ENCODE data around the gene TSEN15. TPM values are rescaled to one million over a fixed set of nuclear protein-coding genes. Genes with fewer than 3 reads are reported as not detected.

The TSEN15 gene
- total RNA-seq, 2 donors from 2014 or later: 24.8 to 29.7 TPM

DNA sequence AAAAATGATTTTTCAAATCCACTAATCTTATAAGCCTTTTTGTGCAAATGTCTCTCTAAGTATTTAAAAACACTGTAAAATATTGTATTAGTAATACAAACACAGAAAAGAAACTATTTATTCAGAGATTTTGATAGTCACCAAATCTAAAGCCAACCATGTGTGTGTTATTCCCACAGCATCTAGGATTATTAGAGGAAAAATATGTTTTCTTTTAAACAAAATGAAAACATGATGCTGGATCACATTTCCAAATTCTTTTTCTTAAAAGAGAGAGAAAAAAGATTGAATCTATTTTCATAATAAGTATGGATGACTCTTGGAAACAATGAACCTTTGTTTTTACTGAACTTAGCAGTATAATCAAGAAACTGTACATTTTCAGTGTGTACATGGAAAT lies 39.3 kb upstream of the TSEN15 start:
- TF ChIP-seq, protein P1, sequence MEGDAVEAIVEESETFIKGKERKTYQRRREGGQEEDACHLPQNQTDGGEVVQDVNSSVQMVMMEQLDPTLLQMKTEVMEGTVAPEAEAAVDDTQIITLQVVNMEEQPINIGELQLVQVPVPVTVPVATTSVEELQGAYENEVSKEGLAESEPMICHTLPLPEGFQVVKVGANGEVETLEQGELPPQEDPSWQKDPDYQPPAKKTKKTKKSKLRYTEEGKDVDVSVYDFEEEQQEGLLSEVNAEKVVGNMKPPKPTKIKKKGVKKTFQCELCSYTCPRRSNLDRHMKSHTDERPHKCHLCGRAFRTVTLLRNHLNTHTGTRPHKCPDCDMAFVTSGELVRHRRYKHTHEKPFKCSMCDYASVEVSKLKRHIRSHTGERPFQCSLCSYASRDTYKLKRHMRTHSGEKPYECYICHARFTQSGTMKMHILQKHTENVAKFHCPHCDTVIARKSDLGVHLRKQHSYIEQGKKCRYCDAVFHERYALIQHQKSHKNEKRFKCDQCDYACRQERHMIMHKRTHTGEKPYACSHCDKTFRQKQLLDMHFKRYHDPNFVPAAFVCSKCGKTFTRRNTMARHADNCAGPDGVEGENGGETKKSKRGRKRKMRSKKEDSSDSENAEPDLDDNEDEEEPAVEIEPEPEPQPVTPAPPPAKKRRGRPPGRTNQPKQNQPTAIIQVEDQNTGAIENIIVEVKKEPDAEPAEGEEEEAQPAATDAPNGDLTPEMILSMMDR (IDR thresholded peaks at IDR 0.05): no peak
- H3K4me1 ChIP-seq (ENCODE audit: control insufficient read depth in 1 of 2, low read depth in 2 of 2): no peaks in the 10 kb centered on the region
- H3K4me3 ChIP-seq: no peak overlapping the region
- no peak for DNase-seq (ENCODE audit: low spot score)
- no peaks in the 10 kb centered on the region for H3K36me3 ChIP-seq
- H3K27ac ChIP-seq: no peak overlapping the region
- no peaks in the 10 kb centered on the region for H3K9me3 ChIP-seq
- H3K27me3 ChIP-seq (replicated peaks; ENCODE audit: insufficient read depth): no peaks in the 10 kb centered on the region
- no peak for ATAC-seq (ENCODE audit: insufficient number of reproducible peaks, low FRiP score, low read depth)

DNA sequence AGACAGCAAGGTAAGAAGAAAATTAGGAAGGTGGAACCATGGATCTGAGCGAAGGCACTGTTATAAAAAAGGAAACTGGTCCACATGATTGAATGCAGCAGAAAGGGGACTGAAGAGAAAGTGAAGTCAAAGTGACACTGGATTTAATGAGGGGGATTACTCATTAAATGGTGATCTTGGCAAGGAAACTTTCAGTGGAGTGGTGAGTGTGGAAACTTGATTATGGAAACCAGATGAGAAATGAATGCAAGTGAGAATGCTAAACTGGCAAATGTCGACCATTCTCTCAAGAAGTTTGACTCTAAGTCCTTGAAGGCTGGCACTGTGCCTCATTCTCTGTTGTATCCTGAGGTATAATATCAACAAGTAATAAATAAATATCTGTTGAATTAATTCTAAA lies 37.3 kb upstream of the TSEN15 start:
- DNase-seq (ENCODE audit: low spot score): no peak
- Histone ChIP-seq H3K4me3 (no peak overlapping the region), H3K27me3 (replicated peaks; ENCODE audit: insufficient read depth) (no peaks in the 10 kb centered on the region), H3K27ac (no peak overlapping the region), H3K36me3 (no peaks in the 10 kb centered on the region), H3K4me1 (ENCODE audit: control insufficient read depth in 1 of 2, low read depth in 2 of 2) (no peaks in the 10 kb centered on the region), H3K9me3 (no peaks in the 10 kb centered on the region)
- ATAC-seq (ENCODE audit: insufficient number of reproducible peaks, low FRiP score, low read depth): no peak
- TF ChIP-seq, protein P1 (IDR thresholded peaks at IDR 0.05): no peak

DNA sequence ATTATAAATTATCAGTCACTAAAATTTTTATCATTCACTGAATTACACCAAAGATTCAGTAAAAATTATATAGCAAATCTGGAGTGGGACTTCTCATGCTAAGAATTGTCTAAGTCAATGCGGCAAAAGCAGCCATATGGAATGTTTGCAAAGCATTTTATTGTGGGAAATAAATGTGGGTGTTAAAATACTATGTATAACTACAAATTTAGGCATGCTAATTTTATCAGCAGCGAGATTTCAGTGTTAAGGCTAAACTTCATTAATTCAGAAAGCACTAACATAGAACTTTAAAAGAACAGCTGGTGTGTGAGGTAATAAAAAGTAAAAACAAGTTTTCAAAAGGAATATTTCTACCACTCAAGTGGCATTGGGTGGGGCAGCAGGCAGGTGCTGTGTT lies 35.4 kb upstream of the TSEN15 start:
- ATAC-seq (ENCODE audit: insufficient number of reproducible peaks, low FRiP score, low read depth): no peak
- TF ChIP-seq, protein P1 (IDR thresholded peaks at IDR 0.05): no peak
- no peak overlapping the region for H3K4me3 ChIP-seq
- no peak overlapping the region for H3K27ac ChIP-seq
- no peak for DNase-seq (ENCODE audit: low spot score)
- no peaks in the 10 kb centered on the region for H3K9me3 ChIP-seq
- H3K4me1 ChIP-seq (ENCODE audit: control insufficient read depth in 1 of 2, low read depth in 2 of 2): no peaks in the 10 kb centered on the region
- H3K27me3 ChIP-seq (replicated peaks; ENCODE audit: insufficient read depth): no peaks in the 10 kb centered on the region
- no peaks in the 10 kb centered on the region for H3K36me3 ChIP-seq

DNA sequence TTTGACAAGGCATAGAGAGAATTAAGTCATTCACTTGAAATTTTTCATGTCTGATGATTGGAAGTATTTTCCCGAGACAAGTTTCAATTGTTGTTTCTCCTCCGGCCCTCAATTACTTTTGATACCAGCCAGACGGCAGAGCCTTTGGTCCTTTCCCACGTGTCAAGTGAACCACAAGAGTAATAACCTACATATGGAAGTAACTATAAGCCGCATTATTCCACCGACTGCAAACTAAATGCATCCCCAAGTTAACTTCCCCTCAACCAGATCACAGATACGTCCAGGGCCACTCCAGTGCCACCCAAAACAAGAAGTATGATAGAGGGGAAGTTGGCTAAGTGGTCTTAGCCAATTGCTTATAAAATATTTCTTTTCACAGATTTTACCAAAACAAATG lies 34.2 kb upstream of the TSEN15 start:
- H3K27me3 ChIP-seq (replicated peaks; ENCODE audit: insufficient read depth): no peaks in the 10 kb centered on the region
- TF ChIP-seq, protein P1 (IDR thresholded peaks at IDR 0.05): no peak
- H3K36me3 ChIP-seq: no peaks in the 10 kb centered on the region
- H3K4me3 ChIP-seq: no peak overlapping the region
- H3K9me3 ChIP-seq: no peaks in the 10 kb centered on the region
- ATAC-seq (ENCODE audit: insufficient number of reproducible peaks, low FRiP score, low read depth) (no peak), DNase-seq (ENCODE audit: low spot score) (no peak)
- no peaks in the 10 kb centered on the region for H3K4me1 ChIP-seq (ENCODE audit: control insufficient read depth in 1 of 2, low read depth in 2 of 2)
- no peak overlapping the region for H3K27ac ChIP-seq

DNA sequence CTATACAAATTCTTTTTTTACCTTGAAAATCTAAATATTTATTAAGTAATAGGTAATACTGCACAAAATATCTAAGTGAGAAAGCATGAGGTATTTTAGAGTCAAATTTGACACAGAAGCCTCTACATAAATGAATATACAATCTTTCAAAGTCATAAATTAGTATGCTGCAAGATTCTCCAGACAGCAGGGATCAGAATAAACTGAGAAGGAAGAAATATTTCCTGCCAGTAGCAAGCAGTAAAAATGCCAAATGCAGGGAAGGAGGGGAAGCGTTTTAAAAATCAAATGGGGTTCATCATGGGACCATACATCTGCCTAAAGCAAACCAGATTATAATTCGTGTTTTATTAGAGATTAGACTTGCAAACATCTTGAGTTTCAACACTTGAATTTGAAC lies 32.9 kb upstream of the TSEN15 start:
- ATAC-seq (ENCODE audit: insufficient number of reproducible peaks, low FRiP score, low read depth) (no peak), DNase-seq (ENCODE audit: low spot score) (no peak)
- Histone ChIP-seq H3K27ac (no peak overlapping the region), H3K27me3 (replicated peaks; ENCODE audit: insufficient read depth) (no peaks in the 10 kb centered on the region), H3K9me3 (no peaks in the 10 kb centered on the region), H3K4me1 (ENCODE audit: control insufficient read depth in 1 of 2, low read depth in 2 of 2) (no peaks in the 10 kb centered on the region), H3K36me3 (no peaks in the 10 kb centered on the region), H3K4me3 (no peak overlapping the region)
- TF ChIP-seq, protein P1 (IDR thresholded peaks at IDR 0.05): no peak
